Measurements from ENCODE around the gene CALHM5. TPM values are rescaled to one million over a fixed set of nuclear protein-coding genes. Genes with fewer than 3 reads are reported as not detected.
"Not testable (repeated sequence)": the region's sequence is repeated elsewhere in the genome, so short reads cannot be mapped to it uniquely, and the experiment has no call there.

Gene CALHM5
- total and polyA plus RNA-seq, 5 experiments from 2014 or later = not detected

DNA sequence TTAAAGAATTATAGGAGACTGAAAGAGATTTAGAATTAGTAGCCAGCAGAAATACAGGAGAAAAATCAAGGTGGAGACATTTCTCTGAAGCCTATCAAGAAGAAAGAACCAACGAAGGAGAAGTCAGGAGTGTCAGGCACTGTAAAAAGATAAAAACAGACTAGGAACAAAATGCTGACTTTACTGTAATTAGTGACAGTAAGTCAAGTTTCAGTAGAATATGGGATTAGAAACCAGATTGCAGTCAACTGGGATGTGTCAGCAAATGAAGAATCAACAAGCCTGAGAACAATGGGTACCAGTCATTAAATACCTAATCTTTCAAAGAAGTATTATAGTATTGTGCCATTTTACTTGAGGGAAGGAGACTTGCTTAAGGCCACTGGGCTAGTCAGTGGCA, 28.7 kb upstream of the CALHM5 start:
- peaks cover 0 to 3% (median 0%) of the 10 kb centered on the region in 4 donors for H3K4me1 Mint-ChIP-seq
- H3K27me3 Mint-ChIP-seq = peaks cover 2 to 18% (median 15%) of the 10 kb centered on the region in 5 donors
- no peaks in the 10 kb centered on the region for H3K36me3 Mint-ChIP-seq
- peaks cover 0 to 3% (median 0%) of the 10 kb centered on the region in 9 donors for H3K9me3 Mint-ChIP-seq
- no peak overlapping the region for H3K4me3 Mint-ChIP-seq
- no peak for ATAC-seq
- POLR2A ChIA-PET = no interaction called here
- no peak for DNase-seq
- H3K27ac Mint-ChIP-seq = no peak overlapping the region

GRCh38 chr6:116483616-116484015, 27.8 kb upstream of the CALHM5 start:
- H3K27me3 Mint-ChIP-seq = peaks cover 4 to 17% (median 15%) of the 10 kb centered on the region in 5 donors
- H3K27ac Mint-ChIP-seq = no peak overlapping the region
- H3K36me3 Mint-ChIP-seq = no peaks in the 10 kb centered on the region
- DNase-seq = no peak
- ATAC-seq = no peak
- POLR2A ChIA-PET = no interaction called here
- H3K9me3 Mint-ChIP-seq = peaks cover 0 to 3% (median 0%) of the 10 kb centered on the region in 9 donors
- no peak overlapping the region for H3K4me3 Mint-ChIP-seq
- peaks cover 0 to under 1% (median 0%) of the 10 kb centered on the region in 4 donors for H3K4me1 Mint-ChIP-seq

GRCh38 chr6:116485559-116486184, 25.8 kb upstream of the CALHM5 start:
- H3K4me1 Mint-ChIP-seq = no peaks in the 10 kb centered on the region
- H3K27me3 Mint-ChIP-seq = peaks cover 9 to 30% (median 13%) of the 10 kb centered on the region in 5 donors

GRCh38 chr6:116491610-116492330, 19.7 kb upstream of the CALHM5 start:
- POLR2A ChIA-PET = no interaction called here
- no peaks in the 10 kb centered on the region for H3K36me3 Mint-ChIP-seq
- ATAC-seq = no peak
- H3K4me3 Mint-ChIP-seq = no peak overlapping the region
- peaks cover 0 to 20% (median 4%) of the 10 kb centered on the region in 5 donors for H3K27me3 Mint-ChIP-seq
- DNase-seq = no peak
- H3K9me3 Mint-ChIP-seq = peaks cover 0 to 12% (median 3%) of the 10 kb centered on the region in 9 donors
- H3K27ac Mint-ChIP-seq = no peak overlapping the region
- no peaks in the 10 kb centered on the region for H3K4me1 Mint-ChIP-seq

More at GRCh38 chr6:116485559-116486184, 25.8 kb upstream of the CALHM5 start:
- ATAC-seq = no peak
- Mint-ChIP-seq H3K4me3 (no peak overlapping the region), H3K36me3 (no peaks in the 10 kb centered on the region), H3K27ac (no peak overlapping the region), H3K9me3 (peaks cover 0 to 10% (median 0%) of the 10 kb centered on the region in 9 donors)
- no peak for DNase-seq
- POLR2A ChIA-PET = no interaction called here

DNA sequence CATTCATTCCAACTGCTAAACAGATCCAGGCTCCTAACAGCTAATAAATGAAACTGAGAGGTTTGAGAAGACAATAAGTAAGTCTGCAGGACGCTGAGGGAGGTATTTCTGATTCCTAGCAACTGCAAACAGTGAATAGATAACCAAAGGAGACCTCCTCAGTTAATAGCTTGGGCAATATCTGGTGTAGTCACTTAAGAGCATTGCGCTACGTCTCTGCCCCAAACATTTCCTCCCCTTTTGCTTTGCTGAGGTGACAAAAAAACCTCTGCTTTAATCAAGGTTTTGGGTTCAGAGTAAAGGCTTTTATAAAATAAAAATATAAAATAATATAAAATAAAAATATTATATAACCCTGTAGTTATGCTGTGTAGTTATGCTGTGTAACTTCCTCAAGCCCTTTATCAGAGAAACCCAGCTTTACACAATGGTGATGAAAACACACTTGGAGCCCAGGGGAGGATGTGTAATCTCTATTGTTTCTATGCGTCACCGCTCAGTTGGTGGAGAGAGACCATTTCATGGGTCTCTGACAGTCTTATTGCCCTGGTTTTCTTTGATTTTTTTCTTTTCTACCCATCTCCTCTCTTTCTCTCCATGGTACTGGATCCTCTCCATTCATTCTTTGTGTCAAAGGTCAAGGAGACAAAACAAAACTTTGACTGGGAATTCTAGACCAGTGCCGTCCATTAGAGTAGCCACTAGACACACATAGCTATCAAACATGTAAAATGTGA, 18.9 kb upstream of the CALHM5 start:
- Mint-ChIP-seq H3K36me3 (no peaks in the 10 kb centered on the region), H3K4me3 (no peak overlapping the region)
- POLR2A ChIA-PET = no interaction called here

DNA sequence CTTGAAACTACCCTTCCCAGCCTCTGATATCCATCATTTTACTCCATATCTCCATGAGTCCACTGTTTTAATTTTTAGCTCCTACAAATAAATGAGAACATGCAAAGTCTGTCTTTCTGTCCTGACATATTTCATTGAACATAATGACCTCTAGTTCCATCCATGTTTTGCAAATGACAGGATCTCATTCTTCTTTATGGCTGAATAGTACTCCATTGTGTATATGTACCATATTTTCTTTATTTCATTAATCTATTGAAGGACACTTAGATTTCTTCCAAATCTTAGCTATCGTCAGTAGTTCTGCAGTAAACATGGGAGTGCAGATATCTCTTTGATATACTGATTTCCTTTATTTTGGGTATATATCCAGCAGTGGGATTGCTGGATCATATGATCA, 16.3 kb upstream of the CALHM5 start:
- H3K4me1 Mint-ChIP-seq, DNase-seq, H3K27ac Mint-ChIP-seq, POLR2A ChIA-PET, H3K9me3 Mint-ChIP-seq, ATAC-seq, H3K36me3 Mint-ChIP-seq, H3K4me3 Mint-ChIP-seq: not testable (repeated sequence)
- peaks cover 3 to 17% (median 8%) of the 10 kb centered on the region in 5 donors for H3K27me3 Mint-ChIP-seq

More for the DNA sequence above, 18.9 kb upstream of the CALHM5 start:
- Mint-ChIP-seq H3K4me1 (no peaks in the 10 kb centered on the region), H3K27ac (no peak overlapping the region), H3K9me3 (peaks cover 0 to 12% (median 3%) of the 10 kb centered on the region in 9 donors), H3K27me3 (peaks cover 0 to 20% (median 4%) of the 10 kb centered on the region in 5 donors)
- no peak for DNase-seq
- ATAC-seq = no peak

DNA sequence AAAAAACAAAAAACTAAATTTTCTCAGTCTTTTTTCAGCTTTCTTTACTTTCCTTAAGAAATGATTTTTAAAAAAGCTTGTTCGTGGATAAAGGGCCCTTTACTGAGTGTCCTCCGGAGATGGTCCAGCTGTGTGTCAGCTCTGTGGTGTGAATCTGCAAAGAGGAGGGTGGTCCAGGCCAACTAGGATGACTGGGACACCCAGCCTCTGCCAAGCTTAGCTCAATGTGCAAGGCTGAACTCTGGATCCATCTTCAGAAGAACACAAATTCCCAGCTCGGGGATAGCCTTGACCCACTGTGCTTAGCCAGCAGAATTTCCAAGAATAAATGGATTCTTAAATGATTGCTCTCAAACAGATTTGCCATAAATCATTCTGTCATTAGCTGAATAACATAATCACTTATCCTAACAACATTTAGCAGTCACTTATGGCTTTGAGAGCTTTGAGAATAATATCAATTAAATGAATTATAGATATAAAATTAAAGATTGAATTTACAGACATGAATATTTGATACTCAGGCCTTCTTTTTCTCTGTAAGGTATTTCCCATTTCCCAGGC, 14.2 kb upstream of the CALHM5 start:
- Mint-ChIP-seq H3K36me3 (peaks cover 0 to 4% (median 3%) of the 10 kb centered on the region in 3 donors), H3K4me1 (peaks cover 0 to 2% (median 0%) of the 10 kb centered on the region in 4 donors), H3K9me3 (peaks cover 0 to 10% (median 2%) of the 10 kb centered on the region in 9 donors)

DNA sequence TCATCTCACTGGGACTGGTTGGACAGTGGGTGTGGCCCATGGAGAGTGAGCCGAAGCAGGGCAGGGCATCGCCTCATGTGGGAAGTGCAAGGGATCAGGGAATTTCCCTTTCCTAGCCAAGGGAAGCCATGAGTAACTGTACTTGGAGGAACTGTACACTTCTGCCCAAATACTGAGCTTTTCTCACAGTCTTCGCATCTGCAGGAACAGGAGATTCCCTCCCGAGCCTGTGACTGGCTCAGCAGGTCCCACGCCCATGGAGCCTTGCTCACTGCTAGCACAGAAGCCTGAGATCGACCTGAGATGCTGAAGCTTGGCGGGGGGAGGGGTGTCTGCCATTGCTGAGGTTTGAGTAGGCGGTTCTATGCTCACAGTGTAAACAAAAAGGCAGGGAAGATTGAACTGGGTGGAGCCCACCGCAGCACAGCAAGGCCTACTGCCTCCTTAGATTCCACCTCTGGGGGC, 10.4 kb upstream of the CALHM5 start:
- peaks cover 16 to 31% (median 21%) of the 10 kb centered on the region in 5 donors for H3K27me3 Mint-ChIP-seq
- peaks cover 0 to 22% (median 7%) of the 10 kb centered on the region in 3 donors for H3K36me3 Mint-ChIP-seq
- ATAC-seq (no peak), DNase-seq (peak in 2 of 10 donors; percentile 17 to 18)
- peak overlapping the region in 1 of 10 donors; percentile 72 for H3K4me3 Mint-ChIP-seq
- H3K27ac Mint-ChIP-seq = no peak overlapping the region
- H3K9me3 Mint-ChIP-seq = peaks cover 0 to 28% (median 6%) of the 10 kb centered on the region in 9 donors
- peaks cover 0 to 2% (median 1%) of the 10 kb centered on the region in 4 donors for H3K4me1 Mint-ChIP-seq
- POLR2A ChIA-PET = no interaction called here

More for the DNA sequence above, 14.2 kb upstream of the CALHM5 start:
- H3K4me3 Mint-ChIP-seq = no peak overlapping the region
- POLR2A ChIA-PET = no interaction called here
- peaks cover 5 to 17% (median 14%) of the 10 kb centered on the region in 5 donors for H3K27me3 Mint-ChIP-seq
- no peak for DNase-seq
- no peak for ATAC-seq
- H3K27ac Mint-ChIP-seq = no peak overlapping the region

GRCh38 chr6:116507324-116507723, 4.1 kb upstream of the CALHM5 start:
- POLR2A ChIA-PET = no interaction called here
- no peak overlapping the region for H3K27ac Mint-ChIP-seq

DNA sequence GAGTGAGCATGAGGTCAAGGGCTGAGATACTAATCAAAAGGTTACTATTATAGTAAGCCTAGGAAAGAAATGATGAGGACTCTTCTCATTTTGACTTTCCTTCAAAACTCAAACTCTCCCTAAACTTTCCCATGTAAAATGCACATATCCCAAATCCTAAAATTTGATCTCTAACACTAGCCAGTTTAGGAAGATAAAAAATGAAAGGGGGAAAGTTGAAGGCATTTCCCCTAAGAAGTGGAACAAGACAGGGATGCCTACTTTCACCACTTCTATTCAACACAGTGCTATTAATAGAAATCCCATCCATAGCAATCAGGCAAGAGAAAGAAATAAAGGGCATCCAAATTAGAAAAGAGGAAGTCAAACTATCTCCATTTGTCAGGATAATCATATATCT, 2.9 kb upstream of the CALHM5 start:
- H3K4me1 Mint-ChIP-seq = peaks cover 0 to 2% (median 0%) of the 10 kb centered on the region in 4 donors
- POLR2A ChIA-PET = no interaction called here
- peaks cover 0 to 13% (median 9%) of the 10 kb centered on the region in 5 donors for H3K27me3 Mint-ChIP-seq
- peaks cover 0 to 45% (median 9%) of the 10 kb centered on the region in 9 donors for H3K9me3 Mint-ChIP-seq
- H3K27ac Mint-ChIP-seq = no peak overlapping the region
- peaks cover 0 to 13% (median 2%) of the 10 kb centered on the region in 3 donors for H3K36me3 Mint-ChIP-seq
- DNase-seq (no peak), ATAC-seq (no peak)
- no peak overlapping the region for H3K4me3 Mint-ChIP-seq

More at GRCh38 chr6:116507324-116507723, 4.1 kb upstream of the CALHM5 start:
- ATAC-seq (no peak), DNase-seq (no peak)
- Mint-ChIP-seq H3K9me3 (peaks cover 0 to 55% (median 10%) of the 10 kb centered on the region in 9 donors), H3K4me3 (no peak overlapping the region), H3K27me3 (peaks cover 0 to 23% (median 11%) of the 10 kb centered on the region in 5 donors), H3K36me3 (peaks cover 0 to 23% (median 4%) of the 10 kb centered on the region in 3 donors), H3K4me1 (peaks cover 0 to 2% (median 0%) of the 10 kb centered on the region in 4 donors)

DNA sequence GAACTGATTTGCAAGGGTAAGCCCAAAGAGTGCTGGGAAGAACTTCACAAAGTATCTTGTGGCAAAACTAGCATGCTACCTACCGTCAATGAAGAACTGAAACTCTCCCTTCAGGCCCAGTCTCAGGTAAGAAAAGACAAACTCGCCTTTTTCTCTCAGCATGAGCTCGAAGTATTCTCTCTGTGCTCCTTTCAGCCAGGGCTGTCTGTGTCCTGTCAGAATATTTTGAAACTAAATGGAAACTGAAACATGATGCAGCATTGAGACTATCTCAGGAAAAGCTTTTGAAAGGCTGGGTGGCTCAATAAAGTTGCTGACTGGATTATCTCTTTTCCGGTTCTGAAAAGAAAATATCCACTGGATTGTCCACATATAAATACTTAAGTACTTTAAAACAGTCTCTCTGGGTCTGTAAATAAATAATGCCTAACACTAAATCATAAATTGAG, 696 bp downstream of the CALHM5 start:
- H3K36me3 Mint-ChIP-seq = peaks cover 0 to 6% (median 0%) of the 10 kb centered on the region in 3 donors
- DNase-seq (no peak), ATAC-seq (no peak)
- no peaks in the 10 kb centered on the region for H3K4me1 Mint-ChIP-seq
- H3K27ac Mint-ChIP-seq = no peak overlapping the region
- peaks cover 0 to 21% (median 8%) of the 10 kb centered on the region in 9 donors for H3K9me3 Mint-ChIP-seq
- H3K27me3 Mint-ChIP-seq = peaks cover 0 to 4% (median 1%) of the 10 kb centered on the region in 5 donors
- POLR2A ChIA-PET = no interaction called here
- H3K4me3 Mint-ChIP-seq = no peak overlapping the region

GRCh38 chr6:116512734-116513133, 1.3 kb downstream of the CALHM5 start:
- no peak overlapping the region for H3K4me3 Mint-ChIP-seq
- POLR2A ChIA-PET = interaction anchor here (0.6 kb wide), 1 partner anchor 14 kb away, joined by 5 read pairs; no protein-coding TSS in a partner anchor
- DNase-seq = no peak
- no peak overlapping the region for H3K27ac Mint-ChIP-seq
- no peaks in the 10 kb centered on the region for H3K4me1 Mint-ChIP-seq
- H3K27me3 Mint-ChIP-seq = peaks cover 0 to 4% (median 0%) of the 10 kb centered on the region in 5 donors
- no peak for ATAC-seq
- peaks cover 0 to 17% (median 8%) of the 10 kb centered on the region in 9 donors for H3K9me3 Mint-ChIP-seq
- H3K36me3 Mint-ChIP-seq = peaks cover 0 to 6% (median 0%) of the 10 kb centered on the region in 3 donors

All from naive thymus-derived CD8-positive, alpha-beta T cell (primary cell).